D721Med (cell line): Measurements from ENCODE around the gene NYNRIN.
"Not testable (repeated sequence)": the region's sequence is repeated elsewhere in the genome, so short reads cannot be mapped to it uniquely, and the experiment has no call there.

Experiments
- DNase-seq: peaks from one replicate; pipeline ENCODE4 v3.0.0; 2011; ENCODE audit warnings: low spot score; ENCODE audit not compliant: insufficient read length
- FAIRE-seq: peaks from 2 replicates; lab custom pipeline; 2011; peaks lifted over from hg19 to GRCh38; lab: Jason Lieb, UNC
- CTCF ChIP-seq: IDR thresholded peaks from 2 replicates; pipeline ENCODE4 v1.5.1; 2012; ENCODE audit warnings: mild to moderate bottlenecking, control low read depth; ENCODE audit not compliant: insufficient read depth; ENCODE audit errors: missing control alignments

Gene NYNRIN

DNA sequence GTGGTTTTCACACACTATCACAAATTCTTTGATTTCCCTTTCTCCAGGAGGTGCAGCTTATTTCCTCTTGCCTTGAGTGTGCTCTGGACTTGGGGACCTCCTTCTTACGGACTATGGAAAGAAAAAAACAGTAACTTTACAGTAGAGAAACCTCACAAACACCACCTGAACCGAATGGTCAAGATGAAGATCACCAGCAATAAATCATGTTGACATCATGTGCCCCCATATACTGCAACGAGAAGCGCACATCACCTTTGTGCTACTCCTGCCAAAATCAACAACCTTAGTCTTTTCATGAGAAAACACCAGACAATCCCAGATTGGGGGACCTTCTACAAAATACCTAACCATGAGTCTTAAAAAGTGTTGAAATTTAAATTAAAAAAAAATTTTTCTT lies 13.3 kb upstream of the NYNRIN start:
- DNase-seq (no peak), FAIRE-seq (no peak)
- TF ChIP-seq CTCF: no peak

DNA sequence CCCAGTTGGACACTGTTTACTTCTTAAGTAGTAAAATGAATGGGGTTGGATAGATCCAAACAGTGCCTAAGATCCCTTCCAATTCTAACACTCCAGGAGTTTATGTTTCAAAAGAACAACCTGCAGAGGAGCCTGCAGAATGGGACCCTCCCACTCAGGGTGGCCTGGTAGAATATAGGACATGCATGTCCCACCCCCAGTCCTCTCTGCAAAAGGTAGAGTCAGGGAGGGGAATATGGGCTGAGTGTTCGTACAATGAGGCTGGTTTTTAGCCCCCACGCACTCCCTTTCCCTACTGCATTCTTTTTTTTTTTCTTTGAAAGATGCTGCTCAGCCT lies 11.8 kb upstream of the NYNRIN start:
- FAIRE-seq: no peak
- no peak for TF ChIP-seq CTCF
- DNase-seq: no peak

- FAIRE-seq, DNase-seq: not testable (repeated sequence)
Measured at GRCh38 chr14:24387579-24387978, 11.2 kb upstream of the NYNRIN start.

- no peak for TF ChIP-seq CTCF
- FAIRE-seq (no peak), DNase-seq (no peak)
Measured at GRCh38 chr14:24388474-24389179, 10.2 kb upstream of the NYNRIN start.

DNA sequence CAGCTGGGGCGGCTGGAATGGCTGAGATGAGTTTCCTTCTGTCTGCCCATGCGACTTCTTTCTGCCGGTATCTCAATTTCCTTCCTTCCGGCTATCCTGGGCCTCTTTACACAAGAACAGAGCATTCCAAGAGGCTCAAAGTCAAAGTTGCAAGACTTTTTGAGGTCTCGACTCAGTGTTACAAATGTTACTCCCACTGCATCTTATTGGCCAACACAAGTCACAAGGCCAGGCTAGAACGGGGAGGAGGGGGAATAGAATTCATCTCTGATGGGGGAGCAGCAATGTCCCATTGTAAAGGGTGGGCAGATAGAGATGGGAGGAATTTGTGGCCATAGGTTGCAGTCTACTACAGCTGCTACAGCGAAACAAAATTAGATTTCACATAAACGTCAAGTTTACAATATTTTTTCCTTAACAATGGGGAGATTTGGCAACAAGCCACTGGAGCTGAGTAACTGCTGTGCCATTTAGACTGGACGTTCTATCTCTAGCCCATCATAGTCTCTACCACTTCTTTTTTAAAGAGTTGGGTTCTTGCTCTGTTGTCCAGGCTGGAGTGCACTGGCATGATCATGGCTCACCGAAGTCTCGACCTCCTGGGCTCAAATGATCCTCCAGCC lies 9.5 kb upstream of the NYNRIN start:
- no peak for DNase-seq
- no peak for FAIRE-seq
- no peak for TF ChIP-seq CTCF

DNA sequence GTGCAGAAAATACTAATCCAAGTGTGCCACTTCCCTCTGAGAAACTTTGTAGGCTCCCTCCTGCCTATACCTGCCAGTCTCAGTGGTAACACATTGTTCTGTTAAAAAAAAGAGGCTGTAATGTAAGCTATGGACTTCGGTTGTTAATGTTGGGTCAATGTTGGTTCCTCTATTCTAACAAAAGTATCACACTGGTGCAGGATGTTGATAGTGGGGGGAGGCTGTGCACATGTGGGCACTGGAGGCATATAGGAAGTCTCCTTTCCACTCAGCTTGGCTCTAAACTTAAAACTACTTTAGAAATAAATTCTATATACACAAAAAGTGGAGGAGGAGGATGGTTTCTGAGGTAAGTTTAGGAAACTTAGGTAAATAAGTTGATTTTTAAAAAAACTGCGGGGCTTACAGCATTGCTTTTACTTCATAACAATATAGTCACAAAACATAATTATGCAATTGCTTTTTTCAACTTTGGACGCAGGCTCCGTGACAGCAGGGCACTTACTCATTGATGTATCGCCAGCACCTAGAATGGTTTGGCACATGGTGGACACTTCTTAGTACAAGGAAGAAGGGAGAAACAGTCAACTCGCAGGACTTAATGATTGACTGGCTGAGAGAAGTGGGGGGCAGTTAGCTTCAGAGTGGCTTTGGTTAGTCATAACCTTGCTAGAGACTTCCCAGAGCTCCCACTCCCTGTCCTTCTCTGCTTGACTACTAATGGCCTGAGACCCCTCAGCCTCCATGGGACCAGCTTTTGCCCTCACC lies 7.9 kb upstream of the NYNRIN start:
- no peak for TF ChIP-seq CTCF
- DNase-seq (no peak), FAIRE-seq (no peak)

DNA sequence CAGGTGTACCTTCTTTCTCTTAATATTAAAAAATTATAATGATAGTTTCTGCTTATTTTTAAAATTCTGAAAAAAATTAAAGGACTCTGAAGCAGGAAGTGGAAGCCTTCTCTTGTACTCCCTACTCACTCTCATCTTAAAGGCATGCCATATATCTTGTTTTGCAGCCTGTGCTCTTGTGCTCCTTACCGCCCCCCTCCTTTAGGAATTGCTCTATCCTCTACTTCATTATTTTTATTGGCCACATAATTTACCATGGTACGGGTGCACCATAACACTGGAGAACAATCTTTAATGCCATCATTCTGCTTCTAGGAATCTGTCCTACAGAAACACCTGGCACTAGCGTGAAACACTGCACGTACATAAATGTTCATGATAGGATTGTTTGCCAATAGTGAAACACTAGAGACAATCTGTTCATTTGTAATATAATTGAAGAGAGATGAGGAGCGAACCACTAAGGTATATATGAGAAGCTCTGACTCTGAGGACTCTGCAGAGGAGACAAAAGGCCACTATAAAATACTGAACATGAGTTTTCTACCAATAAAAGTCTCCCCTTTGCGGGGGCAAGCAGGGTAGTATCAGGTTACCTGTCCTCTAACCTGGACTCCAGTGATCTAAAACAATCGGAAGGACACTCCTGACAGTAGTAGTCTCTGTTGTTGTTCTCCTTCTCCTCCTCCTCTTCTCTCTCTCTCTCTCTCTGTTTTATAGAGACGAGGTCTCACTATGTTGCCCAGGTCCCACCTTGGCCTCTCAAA lies 6.3 kb upstream of the NYNRIN start:
- no peak for DNase-seq
- FAIRE-seq: no peak
- no peak for TF ChIP-seq CTCF
